WERI-Rb-1 (cell line): ENCODE results near the gene ACOT9.
"Not testable (repeated sequence)": the region's sequence is repeated elsewhere in the genome, so short reads cannot be mapped to it uniquely, and the experiment has no call there.

Experiments
- DNase-seq: peaks from one replicate; pipeline ENCODE4 v3.0.0-alpha.2; 2020
- H3K27ac ChIP-seq: fragments of 250-450 bp; sonication (Bioruptor Pico); 2 replicates; pipeline ENCODE4 v1.5.1; 2020; ENCODE audit warnings: mild to moderate bottlenecking, moderate library complexity
- H3K27me3 ChIP-seq: fragments of 250-450 bp; sonication (Bioruptor Pico); 2 replicates; pipeline ENCODE4 v1.5.1; 2021; ENCODE audit warnings: mild to moderate bottlenecking, low read depth, moderate library complexity; ENCODE audit not compliant: insufficient read depth, severe bottlenecking
- H3K36me3 ChIP-seq: fragments of 250-450 bp; sonication (Bioruptor Pico); 2 replicates; pipeline ENCODE4 v1.5.1; 2020; ENCODE audit warnings: mild to moderate bottlenecking, moderate library complexity
- H3K4me3 ChIP-seq: 2 replicates; pipeline ENCODE4 v1.5.1; 2011; ENCODE audit warnings: low read depth, mild to moderate bottlenecking, control low read depth, low read length
- H3K9me3 ChIP-seq: fragments of 250-450 bp; sonication (Bioruptor Pico); 2 replicates; pipeline ENCODE4 v1.5.1; 2021; ENCODE audit warnings: mild to moderate bottlenecking, moderate library complexity; ENCODE audit not compliant: severe bottlenecking
- CTCF ChIP-seq: IDR thresholded peaks from 2 replicates; pipeline ENCODE4 v1.5.1; 2011; ENCODE audit warnings: low read depth, mild to moderate bottlenecking, control low read depth, inconsistent platforms, low read length

Gene ACOT9

DNA sequence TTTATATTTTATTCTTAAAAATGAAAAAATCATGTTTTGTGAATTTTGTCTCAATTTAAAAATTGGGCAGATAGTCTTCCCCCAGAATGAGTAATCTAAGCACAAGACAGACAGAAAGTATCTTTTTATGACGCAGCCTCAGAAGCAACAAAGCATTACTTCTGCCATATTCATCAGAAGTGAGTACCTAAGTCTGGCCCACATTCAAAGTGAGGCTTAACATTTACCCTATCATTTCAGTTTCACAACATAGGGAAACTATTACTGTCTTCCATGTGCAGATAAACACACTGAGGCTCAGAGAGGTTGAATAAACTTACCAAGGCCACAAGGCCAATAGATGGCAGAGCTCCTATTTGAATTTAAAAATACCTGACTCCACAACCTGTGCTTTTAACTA lies 80.2 kb downstream of the ACOT9 start:
- peaks cover 8% of the 10 kb centered on the region for H3K27me3 ChIP-seq
- DNase-seq: no peak
- no peak overlapping the region for H3K27ac ChIP-seq
- H3K36me3 ChIP-seq: no peaks in the 10 kb centered on the region
- no peak overlapping the region for H3K4me3 ChIP-seq
- TF ChIP-seq CTCF: no peak
- no peaks in the 10 kb centered on the region for H3K9me3 ChIP-seq

DNA sequence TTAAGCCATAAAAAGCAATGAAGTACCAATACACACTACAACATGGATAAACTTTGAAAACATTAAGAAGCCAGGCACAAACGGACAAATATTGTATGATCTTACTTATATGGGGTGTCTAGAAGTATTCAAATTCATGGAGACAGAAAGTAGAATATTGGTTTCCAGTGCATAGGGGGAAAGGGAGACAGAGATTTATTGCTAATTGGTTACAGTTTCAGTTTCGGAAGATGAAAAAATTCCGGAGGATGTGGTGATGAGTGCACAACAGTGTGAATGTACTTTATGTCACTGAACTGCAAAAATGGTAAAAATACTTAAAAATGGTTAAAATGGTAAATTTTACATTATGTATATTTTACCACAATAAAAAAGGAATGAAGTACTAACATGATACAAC lies 80.9 kb downstream of the ACOT9 start:
- Histone ChIP-seq H3K27me3 (peaks cover 8% of the 10 kb centered on the region), H3K36me3 (no peaks in the 10 kb centered on the region), H3K9me3 (no peaks in the 10 kb centered on the region), H3K4me3 (no peak overlapping the region), H3K27ac (no peak overlapping the region)
- TF ChIP-seq CTCF: no peak
- no peak for DNase-seq

DNA sequence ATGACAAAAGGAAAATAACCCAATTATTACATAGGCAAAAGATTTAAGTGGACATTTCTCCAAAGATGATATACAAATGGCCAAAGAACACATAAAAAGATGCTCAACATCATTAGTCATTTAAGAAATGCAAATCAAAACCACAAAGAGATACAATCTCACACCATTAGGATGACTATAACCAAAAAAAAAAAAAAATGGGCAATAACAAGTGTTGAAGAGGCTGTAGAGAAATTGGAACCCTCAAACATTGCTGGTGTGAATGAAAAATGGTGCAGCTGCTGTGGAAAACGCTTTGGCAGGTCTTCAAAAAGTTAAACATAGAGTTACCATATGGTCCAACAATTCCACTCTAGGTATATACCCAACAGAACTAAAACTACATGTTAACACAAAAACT lies 81.4 kb downstream of the ACOT9 start:
- TF ChIP-seq CTCF: no peak
- no peaks in the 10 kb centered on the region for H3K9me3 ChIP-seq
- no peaks in the 10 kb centered on the region for H3K36me3 ChIP-seq
- H3K4me3 ChIP-seq: no peak overlapping the region
- peaks cover 5% of the 10 kb centered on the region for H3K27me3 ChIP-seq
- DNase-seq: no peak
- no peak overlapping the region for H3K27ac ChIP-seq

DNA sequence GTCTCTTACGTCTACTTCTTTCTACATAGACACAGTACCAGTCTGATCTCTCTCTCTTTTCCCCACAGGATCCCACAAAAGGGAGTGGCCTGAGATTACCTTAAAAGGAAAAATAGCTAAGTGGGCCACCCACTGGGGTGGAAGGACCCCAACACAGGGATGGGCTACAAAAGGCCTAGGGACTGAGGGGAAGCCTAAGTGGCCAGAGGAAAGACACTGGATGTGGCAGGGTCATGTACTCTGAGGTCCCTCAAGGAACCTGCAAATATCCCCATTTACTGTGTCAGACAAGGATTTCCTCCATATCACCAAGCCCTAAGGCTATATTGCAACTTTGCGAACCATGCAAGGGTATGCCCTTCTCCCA lies 82.3 kb downstream of the ACOT9 start:
- no peaks in the 10 kb centered on the region for H3K9me3 ChIP-seq
- no peak for TF ChIP-seq CTCF
- H3K36me3 ChIP-seq: no peaks in the 10 kb centered on the region
- no peak overlapping the region for H3K4me3 ChIP-seq
- peaks cover 4% of the 10 kb centered on the region for H3K27me3 ChIP-seq
- no peak overlapping the region for H3K27ac ChIP-seq
- DNase-seq: no peak

DNA sequence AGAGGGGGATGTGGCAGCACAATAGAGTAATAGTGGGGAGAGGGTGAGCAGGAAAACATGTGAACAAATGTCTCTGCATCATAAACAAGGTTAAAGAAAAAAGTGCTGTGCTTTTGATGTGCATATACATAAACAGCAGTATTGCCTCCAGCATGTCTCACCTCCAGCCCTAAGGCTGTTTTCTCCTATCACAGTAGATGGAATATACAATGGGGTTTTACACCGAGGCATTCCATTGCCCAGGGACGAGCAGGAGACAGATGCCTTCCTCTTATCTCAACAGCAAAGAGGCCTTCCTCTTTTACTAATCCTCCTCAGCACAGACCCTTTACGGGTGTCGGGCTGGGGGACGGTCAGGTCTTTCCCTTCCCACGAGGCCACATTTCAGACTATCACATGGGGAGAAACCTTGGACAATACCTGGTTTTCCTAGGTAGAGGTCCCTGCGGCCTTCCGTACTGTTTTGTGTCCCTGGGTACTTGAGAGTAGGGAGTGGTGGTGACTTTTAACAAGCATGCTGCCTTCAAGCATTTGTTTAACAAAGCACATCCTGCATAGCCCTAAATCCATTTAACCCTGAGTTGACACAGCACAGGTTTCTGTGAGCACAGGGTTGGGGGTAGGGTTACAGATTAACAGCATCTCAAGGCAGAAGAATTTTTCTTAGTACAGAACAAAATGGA lies 82.9 kb downstream of the ACOT9 start:
- H3K9me3 ChIP-seq, DNase-seq, H3K27ac ChIP-seq, H3K27me3 ChIP-seq, H3K4me3 ChIP-seq, H3K36me3 ChIP-seq: not testable (repeated sequence)

DNA sequence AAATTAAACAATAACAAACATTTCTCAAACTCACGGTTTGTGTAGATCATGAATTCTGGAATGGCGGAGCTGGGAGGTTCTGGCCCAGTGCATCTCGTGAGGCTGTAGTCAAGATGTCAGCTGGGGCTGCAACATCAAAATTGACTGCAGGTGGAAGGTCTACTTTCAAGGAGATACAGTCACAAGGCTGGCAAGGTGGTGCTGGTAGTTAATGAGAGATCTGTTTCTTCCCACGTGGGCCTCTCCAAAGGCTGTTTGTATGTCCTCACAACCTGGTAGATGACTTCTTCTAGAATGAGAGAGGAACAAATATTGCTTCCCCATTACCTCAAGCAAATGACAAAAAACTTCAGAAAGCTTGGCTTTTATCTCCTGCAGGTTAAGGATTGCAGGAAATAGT lies 83.7 kb downstream of the ACOT9 start:
- DNase-seq: no peak
- peaks cover 4% of the 10 kb centered on the region for H3K27me3 ChIP-seq
- no peaks in the 10 kb centered on the region for H3K36me3 ChIP-seq
- H3K27ac ChIP-seq: no peak overlapping the region
- no peaks in the 10 kb centered on the region for H3K9me3 ChIP-seq
- no peak overlapping the region for H3K4me3 ChIP-seq
- no peak for TF ChIP-seq CTCF
